Measurements from ENCODE around the gene CYFIP1. TPM values are rescaled to one million over a fixed set of nuclear protein-coding genes. Genes with fewer than 3 reads are reported as not detected.

The CYFIP1 gene
- total and polyA plus RNA-seq, 7 donors: 9.1 to 43.0 (median 23.3) TPM

- TF ChIP-seq, protein P1, sequence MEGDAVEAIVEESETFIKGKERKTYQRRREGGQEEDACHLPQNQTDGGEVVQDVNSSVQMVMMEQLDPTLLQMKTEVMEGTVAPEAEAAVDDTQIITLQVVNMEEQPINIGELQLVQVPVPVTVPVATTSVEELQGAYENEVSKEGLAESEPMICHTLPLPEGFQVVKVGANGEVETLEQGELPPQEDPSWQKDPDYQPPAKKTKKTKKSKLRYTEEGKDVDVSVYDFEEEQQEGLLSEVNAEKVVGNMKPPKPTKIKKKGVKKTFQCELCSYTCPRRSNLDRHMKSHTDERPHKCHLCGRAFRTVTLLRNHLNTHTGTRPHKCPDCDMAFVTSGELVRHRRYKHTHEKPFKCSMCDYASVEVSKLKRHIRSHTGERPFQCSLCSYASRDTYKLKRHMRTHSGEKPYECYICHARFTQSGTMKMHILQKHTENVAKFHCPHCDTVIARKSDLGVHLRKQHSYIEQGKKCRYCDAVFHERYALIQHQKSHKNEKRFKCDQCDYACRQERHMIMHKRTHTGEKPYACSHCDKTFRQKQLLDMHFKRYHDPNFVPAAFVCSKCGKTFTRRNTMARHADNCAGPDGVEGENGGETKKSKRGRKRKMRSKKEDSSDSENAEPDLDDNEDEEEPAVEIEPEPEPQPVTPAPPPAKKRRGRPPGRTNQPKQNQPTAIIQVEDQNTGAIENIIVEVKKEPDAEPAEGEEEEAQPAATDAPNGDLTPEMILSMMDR (IDR thresholded peaks at IDR 0.05): no peak
- no peak overlapping the region for H3K4me3 ChIP-seq
- no peak overlapping the region for H3K27ac ChIP-seq
- no peaks in the 10 kb centered on the region for H3K36me3 ChIP-seq (ENCODE audit: insufficient read depth in 1 of 2, low read depth in 1 of 2)
- no peak for DNase-seq
- ATAC-seq: peak in 1 of 4 donors; percentile 27
- intact Hi-C loops (cut with DNase I): no loop called here
- no peaks in the 10 kb centered on the region for H3K27me3 ChIP-seq (ENCODE audit: insufficient read depth in 3 of 3, low read length in 2 of 3)
- WGBS, 3 donors: 54 to 60% (median 59%) methylated on average over 21 of the region's 21 CpGs
- H3K9me3 ChIP-seq: no peaks in the 10 kb centered on the region
- H3K4me1 ChIP-seq: peaks cover 11% of the 10 kb centered on the region
Observed at GRCh38 chr15:22952796-22953579, 27.2 kb downstream of the CYFIP1 start.

GRCh38 chr15:22951381-22952280 lies 28.5 kb downstream of the CYFIP1 start:
- DNase-seq (no peak), ATAC-seq (no peak)
- 86 to 91% (median 91%) methylated on average over 39 of the region's 39 CpGs for WGBS, 3 donors
- Histone ChIP-seq H3K4me1 (peaks cover 11% of the 10 kb centered on the region), H3K4me3 (no peak overlapping the region), H3K27ac (peak overlapping the region; percentile 5), H3K27me3 (ENCODE audit: insufficient read depth in 3 of 3, low read length in 2 of 3) (no peaks in the 10 kb centered on the region), H3K36me3 (ENCODE audit: insufficient read depth in 1 of 2, low read depth in 1 of 2) (peaks cover 0 to 3% of the 10 kb centered on the region in 2 donors), H3K9me3 (no peaks in the 10 kb centered on the region)
- intact Hi-C loops (cut with DNase I): no loop called here
- TF ChIP-seq, protein P1 (IDR thresholded peaks at IDR 0.05): no peak

DNA sequence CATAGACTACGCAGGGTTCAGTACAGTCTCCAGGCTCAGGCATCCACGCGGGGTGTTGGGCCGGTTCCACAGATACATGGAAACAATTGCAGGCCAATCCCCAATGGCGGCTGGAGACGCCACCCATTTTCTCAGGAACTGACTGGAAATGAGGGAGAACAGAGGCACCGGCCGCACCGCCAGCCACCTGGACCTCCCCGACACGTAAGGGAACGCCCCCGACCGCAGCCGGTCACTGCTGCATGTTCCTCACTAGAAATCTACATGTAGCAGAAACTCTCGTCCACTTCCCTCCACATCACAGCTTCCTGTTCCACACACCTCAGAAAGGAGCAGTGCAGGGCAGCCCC lies 29.2 kb downstream of the CYFIP1 start:
- 76 to 84% (median 78%) methylated on average over 16 of the region's 16 CpGs for WGBS, 3 donors
- H3K27ac ChIP-seq: no peak overlapping the region
- no peak overlapping the region for H3K4me3 ChIP-seq

DNA sequence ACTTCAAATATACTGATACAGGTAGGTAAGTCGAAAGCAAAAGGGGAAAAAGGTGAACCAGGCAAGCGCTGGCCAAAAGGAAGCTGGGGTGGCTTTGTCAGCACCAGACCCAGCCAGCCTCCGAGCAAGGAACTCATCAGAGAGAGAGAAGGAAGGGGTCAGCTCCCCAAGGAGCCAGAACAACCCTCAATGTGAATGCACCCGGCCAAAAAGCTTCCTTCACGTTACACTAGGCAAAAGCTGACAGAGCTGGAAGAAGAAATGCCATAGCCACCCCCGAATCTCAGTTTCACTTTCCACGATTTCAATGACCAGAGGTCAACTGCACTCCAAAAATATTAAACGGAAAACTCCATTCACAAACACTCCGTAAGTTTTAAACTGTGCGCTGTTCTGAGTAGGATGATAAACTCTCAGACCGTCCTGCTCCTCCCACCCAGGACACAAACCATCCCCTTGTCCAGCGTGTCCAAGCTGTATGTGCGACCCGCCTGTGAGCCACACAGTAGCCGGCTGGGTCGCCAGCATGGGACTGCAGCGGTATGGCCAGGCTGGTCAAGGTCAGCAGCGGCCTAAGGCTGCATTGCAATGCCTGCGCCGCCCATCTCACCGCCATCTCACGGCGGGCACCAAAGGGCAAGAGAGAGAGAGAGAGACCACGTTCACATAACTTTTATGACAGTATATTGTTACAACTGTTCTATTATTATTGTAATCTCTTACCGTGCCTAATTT lies 29.7 kb downstream of the CYFIP1 start:
- ATAC-seq (no peak), DNase-seq (no peak)
- Histone ChIP-seq H3K27ac (peak overlapping the region; percentile 25), H3K27me3 (ENCODE audit: insufficient read depth in 3 of 3, low read length in 2 of 3) (no peaks in the 10 kb centered on the region), H3K36me3 (ENCODE audit: insufficient read depth in 1 of 2, low read depth in 1 of 2) (peaks cover 0 to 12% of the 10 kb centered on the region in 2 donors), H3K4me1 (peaks cover 11% of the 10 kb centered on the region), H3K4me3 (peak overlapping the region; percentile 15), H3K9me3 (no peaks in the 10 kb centered on the region)
- intact Hi-C loops (cut with DNase I): no loop called here
- 71 to 84% (median 78%) methylated on average over 25 of the region's 25 CpGs for WGBS, 3 donors
- TF ChIP-seq, protein P1 (IDR thresholded peaks at IDR 0.05): no peak

More for the DNA sequence above, 29.2 kb downstream of the CYFIP1 start:
- intact Hi-C loops (cut with DNase I): no loop called here
- H3K36me3 ChIP-seq (ENCODE audit: insufficient read depth in 1 of 2, low read depth in 1 of 2): peaks cover 0 to 9% of the 10 kb centered on the region in 2 donors
- H3K4me1 ChIP-seq: peaks cover 11% of the 10 kb centered on the region
- no peaks in the 10 kb centered on the region for H3K9me3 ChIP-seq
- no peak for ATAC-seq
- DNase-seq: no peak
- H3K27me3 ChIP-seq (ENCODE audit: insufficient read depth in 3 of 3, low read length in 2 of 3): no peaks in the 10 kb centered on the region
- TF ChIP-seq, protein P1 (IDR thresholded peaks at IDR 0.05): no peak
